HEK293 (cell line): Measurements from ENCODE around the gene COL19A1.

Source experiments
- CTCF ChIA-PET: fragments of 350-600 bp; formaldehyde crosslinking; extraction: SDS; loops from one replicate; lab custom pipeline; 2021; ENCODE audit warnings: antibody characterized with exemption; lab: Yijun Ruan, JAX
- POLR2A ChIA-PET: fragments of 300-600 bp; formaldehyde crosslinking; extraction: SDS; loops from one replicate; lab custom pipeline; 2020; ENCODE audit warnings: antibody characterized with exemption, inconsistent platforms; lab: Yijun Ruan, JAX
- H3K27ac ChIP-seq: fragments of 200-500 bp; sonication (Bioruptor generic); 2 replicates; pipeline ENCODE4 v1.5.1; 2014; ENCODE audit warnings: low read depth, low read length, control low read depth, inconsistent platforms; ENCODE audit errors: extremely low read depth
- H3K36me3 ChIP-seq, 2 experiments: fragments of 200-500 bp in 1 of 2; sonication (Bioruptor generic) in 1 of 2; 1 replicate in 1 of 2; 2 replicates in 1 of 2; pipeline ENCODE4 v1.5.1; 2014 to 2017; ENCODE audit warnings: inconsistent platforms in 2 of 2, low read length in 2 of 2; ENCODE audit not compliant: control insufficient read depth in 2 of 2, insufficient read depth in 1 of 2
- H3K4me1 ChIP-seq: fragments of 200-500 bp; sonication (Bioruptor generic); 2 replicates; pipeline ENCODE4 v1.5.1; 2014; ENCODE audit warnings: mild to moderate bottlenecking, low read length, inconsistent platforms; ENCODE audit not compliant: control insufficient read depth, insufficient read depth
- H3K4me3 ChIP-seq: 2 replicates; pipeline ENCODE4 v1.5.1; 2011; ENCODE audit warnings: low read depth, mild to moderate bottlenecking, control low read depth, low read length, moderate library complexity
- H3K9me3 ChIP-seq: fragments of 200-500 bp; sonication (Bioruptor generic); 2 replicates; pipeline ENCODE4 v1.5.1; 2014; ENCODE audit warnings: low read depth, low read length, inconsistent platforms; ENCODE audit not compliant: control insufficient read depth, insufficient read depth
- CTCF ChIP-seq: fragments of 450-650 bp; formaldehyde crosslinking; IDR thresholded peaks from 2 replicates; pipeline ENCODE4 v1.5.1; 2016; ENCODE audit warnings: missing biosample characterization, missing genetic modification characterization
- FEZF1 ChIP-seq: fragments of 450-650 bp; formaldehyde crosslinking; IDR thresholded peaks from 2 replicates; pipeline ENCODE4 v1.5.1; 2016; ENCODE audit warnings: missing biosample characterization, missing genetic modification characterization
- HOXC10 ChIP-seq: sonication (generic); formaldehyde crosslinking; IDR thresholded peaks from 2 replicates; pipeline ENCODE4 v1.8.1; 2023; ENCODE audit warnings: mild to moderate bottlenecking, missing genetic modification reagents
- KLF7 ChIP-seq: fragments of 450-650 bp; formaldehyde crosslinking; IDR thresholded peaks from 2 replicates; pipeline ENCODE4 v1.5.1; 2016; ENCODE audit warnings: missing biosample characterization, missing genetic modification characterization, borderline replicate concordance
- SALL2 ChIP-seq: fragments of 450-650 bp; formaldehyde crosslinking; IDR thresholded peaks from 2 replicates; pipeline ENCODE4 v1.5.0; 2017; ENCODE audit warnings: missing biosample characterization, mild to moderate bottlenecking, missing genetic modification characterization, borderline replicate concordance
- TRIM28 ChIP-seq: IDR thresholded peaks from 2 replicates; pipeline ENCODE4 v1.6.1; 2011; ENCODE audit warnings: low read length, control low read depth, borderline replicate concordance
- ZBTB11 ChIP-seq: fragments of 450-650 bp; formaldehyde crosslinking; conservative IDR thresholded peaks from 2 replicates; pipeline ENCODE4 v1.5.1; 2016; ENCODE audit warnings: low read depth, missing biosample characterization, missing genetic modification characterization
- ZBTB26 ChIP-seq: fragments of 450-650 bp; formaldehyde crosslinking; optimal IDR thresholded peaks from 2 replicates; pipeline ENCODE3; 2016; ENCODE audit warnings: missing biosample characterization, mild to moderate bottlenecking, missing genetic modification characterization
- ZNF48 ChIP-seq: fragments of 450-650 bp; formaldehyde crosslinking; IDR thresholded peaks from 2 replicates; pipeline ENCODE4 v1.5.1; 2016; ENCODE audit warnings: missing biosample characterization, missing genetic modification characterization
- ZNF544 ChIP-seq: fragments of 450-650 bp; formaldehyde crosslinking; IDR thresholded peaks from 2 replicates; pipeline ENCODE4 v1.5.0; 2017; ENCODE audit warnings: missing biosample characterization, missing genetic modification characterization
- ZNF560 ChIP-seq: fragments of 450-650 bp; formaldehyde crosslinking; IDR thresholded peaks from 2 replicates; pipeline ENCODE4 v1.5.1; 2017; ENCODE audit warnings: missing biosample characterization, missing genetic modification characterization, borderline replicate concordance
- ZNF596 ChIP-seq: fragments of 450-650 bp; IDR thresholded peaks from 2 replicates; pipeline ENCODE4 v1.5.0; 2018; ENCODE audit warnings: missing biosample characterization, mild to moderate bottlenecking, missing genetic modification characterization, moderate library complexity
- ZNF654 ChIP-seq: fragments of 450-650 bp; formaldehyde crosslinking; IDR thresholded peaks from 2 replicates; pipeline ENCODE4 v1.5.1; 2016; ENCODE audit warnings: low read depth, missing biosample characterization, missing genetic modification characterization
- ZNF670 ChIP-seq: fragments of 450-650 bp; formaldehyde crosslinking; IDR thresholded peaks from 2 replicates; pipeline ENCODE4 v1.5.1; 2016; ENCODE audit warnings: missing biosample characterization, missing genetic modification characterization, low read depth
- ZNF692 ChIP-seq: fragments of 450-650 bp; formaldehyde crosslinking; IDR thresholded peaks from 2 replicates; pipeline ENCODE4 v1.5.1; 2016; ENCODE audit warnings: missing biosample characterization, missing genetic modification characterization
- ZNF701 ChIP-seq: fragments of 450-650 bp; formaldehyde crosslinking; IDR thresholded peaks from 2 replicates; pipeline ENCODE4 v1.5.1; 2016; ENCODE audit warnings: missing biosample characterization, missing genetic modification characterization
- ZNF747 ChIP-seq: fragments of 450-650 bp; formaldehyde crosslinking; IDR thresholded peaks from 2 replicates; pipeline ENCODE4 v1.5.1; 2016; ENCODE audit warnings: missing biosample characterization, missing genetic modification characterization
- ZNF830 ChIP-seq: fragments of 450-650 bp; IDR thresholded peaks from 2 replicates; pipeline ENCODE4 v1.5.0; 2018; ENCODE audit warnings: missing biosample characterization, missing genetic modification characterization, low read depth, mild to moderate bottlenecking, moderate library complexity

The COL19A1 gene

GRCh38 chr6:70208235-70208790, 342.0 kb downstream of the COL19A1 start (continued):
- TF ChIP-seq ZNF692, result peak; percentile 62; the same call in 1 of the 2 replicates

- ChIA-PET CTCF (interaction anchor here (1.0 to 3.2 kb wide), 3 partner anchors 9 to 674 kb away, joined by 5 to 40 read pairs (median 6); no protein-coding TSS in a partner anchor), POLR2A (no interaction called here)
- Histone ChIP-seq H3K36me3 (no peaks in the 10 kb centered on the region), H3K4me3 (no peak overlapping the region), H3K9me3 (no peaks in the 10 kb centered on the region), H3K4me1 (no peaks in the 10 kb centered on the region)
- no peak for TF ChIP-seq ZNF701
- TF ChIP-seq ZNF544 (tag by site-specific recombination), result no peak
- no peak for TF ChIP-seq TRIM28
- TF ChIP-seq HOXC10 (CRISPR knock-in tag), result no peak
- 0 out of 2 replicates have a peak, but pooled peaks have one; percentile 20 for TF ChIP-seq CTCF (tag by site-specific recombination)
- TF ChIP-seq KLF7 (tag by site-specific recombination), result no peak
- peak; percentile 27; the same call in 1 of the 2 replicates for TF ChIP-seq ZNF654
- TF ChIP-seq ZNF596 (tag by site-specific recombination), result no peak
- TF ChIP-seq, all 188 proteins: peak for 2
- H3K27ac ChIP-seq, result no peak overlapping the region
Measured at GRCh38 chr6:70210462-70210861, 344.1 kb downstream of the COL19A1 start.

GRCh38 chr6:70215460-70216108, 349.2 kb downstream of the COL19A1 start:
- ChIA-PET CTCF (interaction anchor here (0.6 to 3.3 kb wide), 4 partner anchors 94 to 473 kb away, joined by 3 to 11 read pairs (median 6); no protein-coding TSS in a partner anchor), POLR2A (no interaction called here)
- H3K4me3 ChIP-seq, result no peak overlapping the region
- no peak overlapping the region for H3K27ac ChIP-seq
- no peaks in the 10 kb centered on the region for H3K4me1 ChIP-seq
- no peaks in the 10 kb centered on the region for H3K36me3 ChIP-seq
- no peaks in the 10 kb centered on the region for H3K9me3 ChIP-seq
- TF ChIP-seq ZNF560 (tag by site-specific recombination) (no peak), ZNF747 (tag by site-specific recombination) (no peak), ZNF654 (no peak), FEZF1 (tag by site-specific recombination) (no peak), SALL2 (tag by site-specific recombination) (no peak), ZBTB11 (tag by site-specific recombination) (no peak), ZNF670 (tag by site-specific recombination) (no peak), ZNF830 (tag by site-specific recombination) (no peak), ZNF596 (tag by site-specific recombination) (no peak), ZNF48 (no peak), ZNF692 (no peak), ZBTB26 (tag by site-specific recombination) (no peak)
